Measurements from ENCODE around the gene OXTR. TPM values are rescaled to one million over a fixed set of nuclear protein-coding genes. Genes with fewer than 3 reads are reported as not detected.

Gene OXTR
- total RNA-seq, 1 donor from 2014 or later = 0.50 TPM

DNA sequence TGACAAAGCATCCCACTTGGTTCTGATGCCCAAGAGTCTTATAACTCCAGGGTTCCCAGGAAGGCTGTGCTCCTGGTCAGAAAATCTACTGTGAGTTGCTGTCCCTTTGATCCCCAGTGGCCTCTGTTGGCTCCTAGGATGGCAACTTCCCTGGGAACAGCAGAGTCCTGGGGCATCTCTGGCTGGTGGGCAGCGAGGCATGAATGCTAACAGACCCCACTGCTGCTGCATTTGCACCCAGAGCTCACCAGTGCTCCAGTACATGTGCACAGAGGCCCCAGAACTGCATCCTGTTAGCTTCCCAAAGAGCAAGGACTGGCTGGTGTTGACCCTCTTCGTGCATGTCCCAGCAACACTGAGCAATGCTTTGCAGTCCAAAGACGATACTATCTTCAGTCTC lies 20.1 kb downstream of the OXTR start:
- no peaks in the 10 kb centered on the region for H3K36me3 ChIP-seq
- no peaks in the 10 kb centered on the region for H3K27me3 ChIP-seq (ENCODE audit: low read depth)
- DNase-seq = no peak
- no peak overlapping the region for H3K4me3 ChIP-seq
- H3K27ac ChIP-seq = no peak overlapping the region
- no peak for ATAC-seq
- TF ChIP-seq CTCF (IDR thresholded peaks at IDR 0.05) = no peak
- intact Hi-C loops (cut with DNase I) = no loop called here
- H3K4me1 ChIP-seq = no peaks in the 10 kb centered on the region
- no peaks in the 10 kb centered on the region for H3K9me3 ChIP-seq

DNA sequence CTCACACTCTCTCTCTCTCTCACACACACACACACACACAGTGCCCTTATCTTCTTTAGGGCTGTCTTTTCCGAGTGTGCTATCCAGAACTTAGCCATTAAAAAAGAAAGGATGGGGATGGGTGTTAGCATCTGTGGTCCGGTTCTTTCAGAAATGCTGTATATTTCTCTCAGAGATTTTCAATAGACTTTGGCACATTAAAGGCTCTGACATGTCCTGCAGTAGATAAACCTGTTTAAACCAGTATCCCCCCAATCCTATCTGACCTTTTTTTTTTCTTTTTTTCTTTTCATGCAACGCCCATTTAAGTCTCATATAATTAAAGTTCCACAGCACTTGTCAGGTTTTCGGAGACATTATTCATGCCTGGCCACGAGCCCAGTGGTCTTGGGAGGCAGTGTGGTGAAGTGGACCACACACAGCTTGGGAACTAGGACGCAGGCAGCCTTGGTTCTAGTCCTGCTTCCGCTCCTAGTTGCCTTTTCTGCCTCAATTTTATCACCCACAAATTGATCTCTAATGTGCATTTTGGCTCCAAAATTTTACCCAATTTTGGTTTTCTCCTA lies 22.6 kb downstream of the OXTR start:
- no peaks in the 10 kb centered on the region for H3K9me3 ChIP-seq
- no peaks in the 10 kb centered on the region for H3K4me1 ChIP-seq
- H3K27me3 ChIP-seq (ENCODE audit: low read depth) = no peaks in the 10 kb centered on the region
- intact Hi-C loops (cut with DNase I) = no loop called here
- TF ChIP-seq CTCF (IDR thresholded peaks at IDR 0.05) = no peak
- no peak overlapping the region for H3K27ac ChIP-seq
- ATAC-seq (no peak), DNase-seq (no peak)
- H3K36me3 ChIP-seq = no peaks in the 10 kb centered on the region
- no peak overlapping the region for H3K4me3 ChIP-seq

DNA sequence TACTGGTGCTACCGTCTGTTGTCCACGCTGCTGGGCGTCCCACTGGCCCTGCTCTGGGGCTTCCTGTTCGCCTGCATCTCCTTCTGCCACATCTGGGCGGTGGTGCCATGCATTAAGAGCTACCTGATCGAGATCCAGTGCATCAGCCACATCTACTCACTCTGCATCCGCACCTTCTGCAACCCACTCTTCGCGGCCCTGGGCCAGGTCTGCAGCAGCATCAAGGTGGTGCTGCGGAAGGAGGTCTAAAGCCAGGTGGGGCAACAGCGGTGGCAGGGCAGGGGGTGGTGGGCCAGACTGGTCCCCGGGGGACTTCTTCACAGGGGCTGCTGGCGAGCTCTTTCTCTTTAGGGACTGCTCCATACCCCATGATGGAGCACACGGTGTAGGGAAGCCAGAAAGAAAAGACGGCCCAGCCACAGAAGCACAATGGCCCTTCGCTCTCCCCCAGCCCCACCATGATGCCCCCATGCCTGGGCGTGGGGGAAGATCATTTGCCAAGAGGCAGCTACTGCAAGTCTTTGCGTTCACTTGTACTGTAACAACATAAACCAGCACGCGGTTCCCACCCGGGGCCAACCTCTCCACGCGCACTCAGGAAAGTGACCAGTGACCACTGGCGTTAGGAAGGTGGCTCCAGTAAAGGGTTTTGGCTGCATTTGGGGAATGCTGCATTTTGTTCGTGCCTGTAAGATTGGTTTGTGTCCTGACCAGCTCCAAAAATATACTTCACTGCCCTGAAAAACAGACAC lies 23.6 kb downstream of the OXTR start:
- ATAC-seq (no peak), DNase-seq (no peak)
- Histone ChIP-seq H3K4me1 (no peaks in the 10 kb centered on the region), H3K36me3 (no peaks in the 10 kb centered on the region), H3K27me3 (ENCODE audit: low read depth) (no peaks in the 10 kb centered on the region), H3K27ac (no peak overlapping the region), H3K4me3 (no peak overlapping the region), H3K9me3 (no peaks in the 10 kb centered on the region)
- intact Hi-C loops (cut with DNase I) = no loop called here
- TF ChIP-seq CTCF (IDR thresholded peaks at IDR 0.05) = no peak

GRCh38 chr3:8743911-8744310 lies 25.5 kb downstream of the OXTR start:
- no peak for TF ChIP-seq CTCF (IDR thresholded peaks at IDR 0.05)
- Histone ChIP-seq H3K27ac (no peak overlapping the region), H3K27me3 (ENCODE audit: low read depth) (no peaks in the 10 kb centered on the region), H3K4me1 (no peaks in the 10 kb centered on the region), H3K9me3 (no peaks in the 10 kb centered on the region), H3K4me3 (no peak overlapping the region), H3K36me3 (no peaks in the 10 kb centered on the region)
- ATAC-seq = no peak
- intact Hi-C loops (cut with DNase I) = no loop called here
- DNase-seq = no peak

DNA sequence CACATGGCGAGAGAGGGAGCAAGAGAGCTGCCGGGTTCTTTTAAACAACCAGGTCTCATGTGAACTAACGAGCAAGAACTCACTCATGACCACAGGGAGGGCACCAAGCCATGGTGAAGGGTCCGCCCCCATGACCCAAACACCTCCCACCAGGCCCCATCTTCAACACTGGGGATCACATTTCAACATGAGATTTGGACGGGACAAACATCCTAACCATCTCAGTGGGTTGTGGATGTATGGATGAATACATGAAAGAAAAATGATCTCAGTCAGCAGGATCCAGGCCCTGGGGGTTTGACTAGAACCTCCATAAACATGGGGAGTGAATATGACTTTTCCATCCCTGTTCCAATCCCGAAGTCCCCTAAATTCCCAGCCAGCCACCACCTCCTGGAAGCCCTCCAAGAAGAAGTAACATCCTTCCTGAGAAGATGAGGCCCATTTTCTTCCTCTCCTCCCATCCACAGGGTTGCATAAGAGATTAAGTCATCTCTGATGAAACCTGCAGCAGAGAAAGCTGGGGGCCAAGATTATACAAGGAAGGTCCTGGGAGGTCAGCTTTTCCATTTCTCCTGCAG lies 26.3 kb downstream of the OXTR start:
- Histone ChIP-seq H3K36me3 (no peaks in the 10 kb centered on the region), H3K27ac (no peak overlapping the region), H3K27me3 (ENCODE audit: low read depth) (no peaks in the 10 kb centered on the region), H3K4me1 (no peaks in the 10 kb centered on the region), H3K4me3 (no peak overlapping the region), H3K9me3 (no peaks in the 10 kb centered on the region)
- no peak for DNase-seq
- ATAC-seq = no peak
- TF ChIP-seq CTCF (IDR thresholded peaks at IDR 0.05) = no peak
- intact Hi-C loops (cut with DNase I) = no loop called here

All from lower lobe of right lung (tissue), 2 donors.